GM18873 (cell line): ENCODE measurements around the gene CENPP.

Source experiments
- ATAC-seq: cut with Tn5 transposase; IDR thresholded peaks from one replicate; pipeline ENCODE4 v1.9.1; 2021; ENCODE audit warnings: mild to moderate bottlenecking, moderate library complexity, moderate number of reproducible peaks; ENCODE audit not compliant: unreplicated experiment, low FRiP score

The CENPP gene

DNA sequence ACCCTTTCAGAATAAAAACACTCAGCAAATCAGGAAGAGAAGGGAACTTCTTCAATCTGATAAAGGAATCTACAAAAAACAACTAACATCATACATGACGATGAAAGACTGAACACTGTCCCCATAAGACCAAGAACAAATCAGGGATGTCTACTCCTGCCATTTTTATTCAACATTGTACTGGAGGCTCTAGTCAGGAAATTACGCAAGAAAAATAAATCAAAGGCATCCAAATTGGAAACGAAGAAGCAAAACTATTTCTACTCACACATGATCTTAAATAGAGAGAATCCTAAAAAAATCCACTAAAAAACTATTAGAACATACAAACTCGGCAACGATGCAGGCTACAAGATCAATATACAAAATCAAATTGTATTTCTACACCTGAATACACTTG lies 301.9 kb downstream of the CENPP start:
- ATAC-seq = no peak

DNA sequence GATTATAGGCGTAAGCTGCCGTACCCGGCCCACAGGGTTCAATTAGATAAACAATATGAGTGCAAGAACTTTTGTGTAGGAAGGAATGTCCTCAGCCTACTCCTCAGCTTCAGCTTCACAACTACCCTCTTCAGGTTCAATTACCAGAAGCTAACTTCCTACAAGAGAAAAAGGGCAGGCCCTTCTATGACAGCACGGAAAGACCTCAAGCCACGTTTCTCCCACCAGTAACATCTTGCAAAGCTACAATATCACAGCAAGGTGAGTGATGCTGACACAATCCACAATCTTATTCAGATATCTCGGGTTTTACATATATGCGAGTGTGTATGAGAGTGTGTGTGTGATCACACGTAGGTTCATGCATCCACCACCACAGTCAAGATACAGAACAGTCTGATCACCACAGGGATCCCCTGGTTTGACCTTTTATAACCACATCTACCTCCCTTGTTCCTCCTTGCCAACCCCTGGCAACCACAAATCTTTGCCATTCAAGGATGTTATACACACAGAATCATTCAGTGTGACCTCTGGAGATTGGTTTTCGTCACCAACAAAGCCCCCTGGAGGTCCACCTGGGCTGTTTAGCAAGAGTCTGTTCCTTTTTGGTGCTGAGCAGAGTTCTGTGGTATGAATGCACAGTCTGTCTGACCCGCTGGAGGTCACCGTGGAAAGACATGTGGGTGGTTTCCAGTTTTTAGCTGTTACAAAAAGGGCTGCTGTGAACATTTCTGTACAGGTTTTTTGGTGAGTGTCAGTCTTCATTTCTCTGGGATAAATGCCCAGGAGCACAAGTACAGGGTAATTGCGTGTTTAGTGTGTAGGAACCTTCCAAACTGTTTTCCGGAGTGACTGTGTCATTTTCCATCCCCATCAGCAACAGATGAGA lies 305.9 kb downstream of the CENPP start:
- no peak for ATAC-seq

DNA sequence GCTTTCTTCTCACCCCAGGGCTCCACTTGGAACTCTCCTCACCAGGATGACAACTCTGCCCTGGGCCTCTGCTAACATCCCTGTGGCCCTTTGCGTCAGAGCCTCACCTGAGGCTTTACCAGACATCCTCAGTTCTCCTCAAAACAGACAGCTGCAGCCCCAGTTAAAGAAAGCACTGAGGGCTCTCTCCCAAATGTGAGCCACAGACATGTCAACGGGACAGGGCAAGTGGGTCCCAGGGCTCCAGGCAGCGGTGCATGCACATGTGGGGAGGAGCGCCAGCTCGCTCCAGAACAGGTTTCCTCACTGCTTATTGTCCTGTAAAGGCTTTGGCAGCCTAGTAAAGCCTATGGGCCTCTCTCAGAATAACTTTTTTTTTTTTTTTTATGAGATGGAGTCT lies 306.9 kb downstream of the CENPP start:
- no peak for ATAC-seq

DNA sequence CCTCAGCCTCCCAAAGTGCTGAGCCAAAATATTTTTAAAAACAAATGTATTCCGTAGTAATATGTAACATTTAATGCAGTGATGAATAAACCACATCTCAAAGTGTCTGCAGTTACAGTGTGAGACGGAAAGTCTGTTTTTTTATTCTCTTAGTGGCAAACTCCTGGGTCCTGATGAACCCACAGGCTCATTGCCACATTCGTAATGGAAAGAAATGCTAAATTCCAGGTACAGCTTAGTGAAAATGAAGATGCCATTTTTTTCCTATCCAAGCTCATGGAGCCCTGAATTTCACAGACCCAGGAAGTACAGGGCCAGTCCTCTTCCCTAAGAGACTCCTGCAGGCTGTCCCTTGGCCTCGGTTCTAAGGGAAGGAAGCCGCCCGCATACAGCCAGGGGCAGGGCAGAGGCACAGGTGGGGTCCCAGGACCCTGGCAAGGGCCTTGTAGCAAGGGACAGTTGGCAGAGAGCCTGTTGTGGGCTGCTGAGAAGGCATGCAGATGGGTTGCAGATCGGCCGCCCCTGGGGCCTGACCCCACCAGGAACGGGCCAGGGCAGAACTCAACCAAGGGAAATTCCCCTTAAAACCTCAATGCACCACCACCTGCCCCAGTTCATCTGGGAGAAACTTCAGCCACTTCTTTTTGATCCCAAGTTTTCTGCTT lies 308.0 kb downstream of the CENPP start:
- no peak for ATAC-seq

DNA sequence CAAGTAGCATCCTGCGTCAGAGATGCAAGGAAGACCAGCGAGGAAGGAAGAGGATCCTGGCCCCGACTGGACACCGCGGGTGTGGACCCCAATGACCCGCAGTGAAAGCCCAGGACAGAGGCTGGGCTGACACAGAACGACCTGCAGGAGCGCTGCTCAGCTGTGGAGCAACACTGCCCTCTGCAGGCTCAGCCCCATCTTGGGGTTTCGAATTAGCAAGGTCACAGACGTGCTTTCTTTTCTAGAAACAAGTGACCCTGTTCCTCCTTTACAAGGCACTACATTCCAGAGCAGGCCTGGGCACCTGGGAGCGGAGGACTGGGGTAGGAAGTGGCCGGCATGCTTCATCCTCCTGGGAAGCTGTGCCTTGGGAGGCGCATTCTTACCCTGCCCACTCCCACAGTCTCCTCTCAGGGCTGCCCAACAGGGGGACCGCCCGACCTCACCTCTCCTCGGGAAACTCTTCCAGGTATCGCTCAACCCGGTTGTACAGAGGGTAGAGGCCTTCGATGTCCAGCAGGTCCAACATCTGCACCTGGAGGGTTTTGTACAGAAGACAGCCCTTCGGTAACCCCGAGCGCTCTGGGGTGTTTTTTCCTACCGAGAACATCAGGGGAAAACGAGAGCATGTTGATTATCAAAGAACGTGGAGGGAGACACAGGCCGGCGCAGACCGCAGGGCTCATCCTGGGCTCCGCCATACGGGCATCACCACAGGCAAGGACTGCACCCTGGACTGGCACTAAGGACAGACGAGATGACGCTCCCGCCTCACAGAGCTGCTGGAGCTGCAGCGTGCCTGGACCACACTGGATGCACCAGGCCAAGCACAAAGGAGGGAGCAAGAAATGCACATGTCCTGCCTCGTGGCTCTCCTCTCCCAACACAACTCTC lies 309.2 kb downstream of the CENPP start:
- no peak for ATAC-seq

DNA sequence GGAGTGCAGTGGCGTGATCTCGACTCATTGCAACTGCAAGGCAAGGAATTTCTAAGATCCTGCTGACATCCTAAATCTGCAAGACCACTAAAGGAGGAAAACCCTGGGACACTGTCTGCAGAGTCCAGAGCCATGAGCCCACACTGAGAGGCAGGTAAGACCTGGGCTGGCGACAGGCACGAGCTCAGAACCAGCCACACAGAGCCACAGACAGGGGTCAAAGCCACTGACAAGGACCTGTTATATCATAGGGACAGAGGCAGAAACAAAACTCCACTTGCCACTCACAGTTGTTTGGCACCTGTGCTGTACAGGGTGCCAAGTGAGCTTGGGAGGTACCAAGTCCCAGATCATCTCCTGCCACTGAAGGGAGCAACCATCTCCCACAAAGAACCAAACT lies 310.0 kb downstream of the CENPP start:
- ATAC-seq = no peak

DNA sequence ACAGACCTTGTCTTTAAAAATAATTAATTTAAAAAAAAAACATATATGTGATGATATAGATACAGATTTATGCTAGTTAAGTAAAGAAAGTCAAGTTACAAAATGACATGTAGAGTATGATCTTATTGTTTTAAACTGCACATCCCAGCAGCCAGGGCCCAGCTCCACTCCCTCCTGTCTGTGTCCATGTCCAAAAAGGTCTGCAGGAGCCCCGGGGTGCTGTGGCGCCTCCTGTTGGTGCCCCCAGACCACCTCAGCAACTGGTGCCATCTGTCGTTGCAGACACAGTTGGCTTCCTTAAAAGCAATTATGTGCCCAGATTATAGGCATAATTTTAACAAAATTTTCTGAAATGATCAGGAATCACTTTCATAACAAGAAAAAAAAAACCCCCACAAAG lies 310.9 kb downstream of the CENPP start:
- ATAC-seq = no peak

DNA sequence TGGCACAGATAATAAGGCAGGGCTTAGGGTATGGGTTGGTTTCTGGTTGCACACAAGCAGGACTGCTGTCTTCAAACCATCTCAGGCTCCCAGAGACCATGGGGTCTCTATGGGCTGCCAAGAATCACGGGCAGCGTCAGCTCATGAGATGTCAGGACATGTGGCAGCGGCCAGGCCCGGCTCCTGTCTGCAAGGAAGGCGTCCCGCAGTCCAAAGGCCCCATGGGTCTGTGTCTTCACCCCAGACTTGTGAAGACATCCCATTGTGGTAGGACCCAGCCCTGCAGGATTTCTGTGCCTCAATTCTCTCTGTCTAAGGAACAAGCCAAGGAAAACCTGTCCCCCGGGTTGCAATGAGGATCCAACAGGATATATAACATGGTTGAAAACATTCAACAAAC lies 311.6 kb downstream of the CENPP start:
- ATAC-seq = no peak

DNA sequence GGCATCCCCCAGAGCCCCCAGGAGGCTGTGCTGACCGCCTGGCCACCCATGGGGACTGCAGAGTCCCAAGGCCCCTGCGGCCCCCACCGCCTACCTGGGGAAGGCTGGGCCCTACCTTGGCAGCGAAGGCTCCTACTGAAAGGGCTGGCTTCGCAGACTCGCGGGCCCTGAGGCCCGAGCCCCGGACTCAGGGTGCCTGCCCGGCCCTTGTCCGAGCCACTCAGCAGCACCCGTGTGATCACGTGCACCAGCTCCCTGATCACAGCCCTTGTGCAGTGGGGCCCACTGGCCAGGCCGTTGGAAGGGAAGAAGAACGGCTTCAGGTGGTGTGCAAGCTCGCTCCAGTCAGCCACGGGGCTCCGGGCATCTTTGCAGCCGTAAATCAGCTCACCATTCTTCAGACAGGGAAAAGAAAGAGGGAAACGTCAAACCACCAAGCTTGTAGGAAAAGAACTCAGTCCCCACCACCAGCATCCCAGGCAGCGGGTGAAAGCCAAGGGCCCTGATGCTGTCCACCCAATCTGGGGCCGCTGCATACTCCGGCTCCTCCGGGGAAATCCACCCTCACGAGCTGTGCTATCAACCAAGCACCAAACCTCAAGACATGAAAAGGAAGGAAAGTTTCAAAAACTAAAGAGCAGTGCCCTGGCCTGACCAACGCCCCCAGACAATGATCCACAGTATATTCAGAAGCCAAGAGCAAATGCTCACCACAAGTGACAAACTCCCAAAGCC lies 312.3 kb downstream of the CENPP start:
- ATAC-seq = no peak

DNA sequence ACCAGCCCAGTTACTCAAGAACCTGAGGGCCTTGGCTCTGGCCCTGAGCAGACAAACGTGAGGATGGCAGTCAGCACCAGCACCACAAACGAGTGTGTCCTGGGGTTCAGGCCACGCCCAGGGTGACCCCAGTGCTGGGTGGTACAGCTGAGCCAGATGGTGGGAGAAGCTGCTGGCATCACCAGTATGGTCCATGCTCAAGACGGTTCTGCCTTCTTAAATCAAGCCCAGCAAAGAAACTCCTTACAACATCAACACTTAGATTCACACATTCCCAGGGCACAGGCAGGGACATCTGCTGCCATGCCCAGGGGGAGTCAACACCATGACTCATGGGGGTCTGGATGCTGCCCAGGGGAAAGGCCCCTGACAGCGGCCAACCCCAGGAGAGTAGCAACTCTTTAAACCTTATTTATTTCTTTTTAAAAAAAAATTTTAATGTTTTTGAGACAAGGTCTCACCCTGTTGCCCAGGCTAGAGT lies 312.9 kb downstream of the CENPP start:
- no peak for ATAC-seq

DNA sequence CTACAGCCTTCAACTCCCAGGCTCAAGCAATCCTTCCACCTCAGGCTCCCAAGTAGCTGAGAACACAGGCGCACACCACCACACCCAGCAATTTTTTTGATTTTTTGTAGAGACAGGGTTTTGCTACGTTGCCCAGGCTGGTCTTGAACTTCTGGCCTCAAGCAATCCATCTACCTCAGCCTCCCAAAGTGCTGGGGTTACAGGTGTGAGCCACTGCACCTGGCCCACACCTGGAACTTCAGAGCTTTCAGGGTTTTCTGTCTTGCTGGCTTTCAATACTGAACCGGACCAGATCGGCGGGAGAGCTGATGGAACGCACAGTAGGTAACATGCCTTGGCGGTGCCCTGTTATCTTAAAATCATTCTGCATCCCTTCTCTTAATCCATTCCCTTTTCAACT lies 313.4 kb downstream of the CENPP start:
- ATAC-seq = no peak

DNA sequence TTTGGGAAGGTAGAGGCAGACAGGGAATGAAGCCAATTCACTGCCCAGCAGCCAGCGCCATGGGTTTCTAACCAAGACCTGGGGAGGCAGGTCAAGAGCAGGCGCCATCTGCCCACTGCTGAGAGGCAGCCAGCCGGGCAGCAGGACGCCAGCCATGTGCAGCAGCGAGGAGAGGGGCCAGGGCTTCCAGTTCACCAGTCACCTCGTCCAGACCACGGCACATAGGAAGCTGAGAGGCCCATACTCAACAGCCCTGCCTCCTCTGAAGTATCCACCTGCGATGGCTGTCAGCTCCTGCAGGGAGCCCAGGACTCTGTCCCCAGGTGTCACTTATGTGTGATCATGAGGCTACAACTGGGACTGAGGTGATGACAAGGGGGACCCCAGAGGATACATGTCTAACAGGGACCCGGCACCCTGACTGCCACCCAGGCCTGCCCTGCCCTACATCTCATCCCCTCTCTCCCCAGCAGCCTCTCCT lies 314.1 kb downstream of the CENPP start:
- ATAC-seq = no peak

DNA sequence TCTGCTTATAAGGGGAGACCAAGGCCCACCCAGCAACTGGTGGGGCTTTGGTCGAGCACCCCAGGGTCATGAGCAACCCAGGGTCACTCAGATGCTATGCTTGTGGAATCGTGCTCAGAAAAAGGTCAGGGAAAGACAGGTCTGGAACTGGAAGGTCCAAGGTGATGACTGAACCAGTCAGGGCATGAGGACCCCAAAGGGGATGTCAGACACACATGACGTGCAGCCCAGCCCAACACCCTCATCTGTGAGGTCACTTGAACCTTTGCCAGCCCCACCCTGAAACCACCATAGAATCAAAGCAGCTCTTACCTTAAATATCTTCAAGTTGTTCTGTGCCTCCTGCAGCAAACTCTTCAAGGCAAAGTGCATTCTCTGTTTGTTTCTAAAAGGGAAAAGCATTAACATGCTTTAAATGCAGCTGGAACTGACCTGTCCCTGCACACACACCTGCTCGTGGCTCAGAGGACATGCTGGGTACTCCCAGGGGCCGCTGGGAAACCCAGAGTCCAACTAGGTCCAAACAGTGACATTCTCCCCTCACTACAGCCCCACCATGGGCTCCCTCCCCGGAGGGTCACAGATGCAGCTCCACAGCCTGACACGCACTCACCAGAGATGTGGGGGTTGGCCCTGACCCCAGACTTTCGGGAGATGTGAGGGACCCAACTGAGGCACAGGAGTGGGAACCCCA lies 314.8 kb downstream of the CENPP start:
- ATAC-seq = no peak

DNA sequence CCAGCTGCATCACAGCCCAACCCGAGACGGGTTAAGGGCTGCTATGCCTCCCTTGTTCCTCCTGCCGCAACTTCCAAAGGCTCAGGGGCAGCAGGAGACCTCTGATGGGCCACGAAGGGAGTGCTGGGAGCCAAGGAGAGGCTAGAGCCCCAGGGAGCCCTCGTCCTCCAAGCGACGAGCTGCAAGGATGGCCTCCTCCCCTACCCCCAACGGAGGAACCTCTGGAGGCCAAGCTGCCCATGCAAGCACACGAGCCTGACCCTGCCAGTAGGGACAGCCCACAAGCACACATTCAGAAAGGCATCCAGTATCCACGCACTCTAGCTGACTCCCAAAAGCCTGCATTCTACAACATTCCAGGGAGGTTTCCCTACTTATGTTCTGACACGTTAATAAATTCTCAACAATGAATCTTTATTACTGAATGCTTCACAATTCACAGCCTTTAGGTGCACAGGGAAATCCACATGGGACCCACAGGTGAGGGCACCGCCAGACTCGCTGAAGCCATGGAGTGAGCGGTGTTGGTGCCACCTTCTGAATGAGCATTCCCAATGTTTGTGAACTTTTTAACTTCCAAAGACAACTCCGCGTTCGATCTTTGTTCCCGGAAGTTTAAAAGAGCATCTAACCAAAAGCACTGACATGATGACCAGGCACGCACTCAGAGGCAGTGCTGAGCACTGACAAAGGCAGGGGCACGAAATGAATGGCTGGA lies 315.5 kb downstream of the CENPP start:
- ATAC-seq = no peak

DNA sequence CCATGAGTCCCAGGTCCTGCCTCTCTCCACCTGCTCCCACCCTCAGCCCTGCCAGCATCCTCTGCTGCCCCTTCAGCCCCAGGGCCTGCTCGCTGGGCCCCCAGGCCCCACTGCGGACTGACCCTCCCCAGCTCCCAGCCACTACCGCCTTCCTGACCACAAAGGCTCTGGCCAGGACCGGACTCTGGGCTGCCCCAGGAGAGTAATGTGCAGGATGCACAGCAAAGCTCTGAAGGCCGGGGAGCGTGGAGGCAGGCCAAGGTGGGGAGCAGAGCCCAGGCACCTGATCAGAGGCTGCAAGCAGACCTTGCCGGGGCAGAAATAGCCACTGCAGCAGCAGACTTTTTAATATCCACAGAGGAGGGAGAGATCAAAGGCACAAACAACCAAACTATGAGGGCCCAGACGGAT lies 316.3 kb downstream of the CENPP start:
- ATAC-seq = no peak

DNA sequence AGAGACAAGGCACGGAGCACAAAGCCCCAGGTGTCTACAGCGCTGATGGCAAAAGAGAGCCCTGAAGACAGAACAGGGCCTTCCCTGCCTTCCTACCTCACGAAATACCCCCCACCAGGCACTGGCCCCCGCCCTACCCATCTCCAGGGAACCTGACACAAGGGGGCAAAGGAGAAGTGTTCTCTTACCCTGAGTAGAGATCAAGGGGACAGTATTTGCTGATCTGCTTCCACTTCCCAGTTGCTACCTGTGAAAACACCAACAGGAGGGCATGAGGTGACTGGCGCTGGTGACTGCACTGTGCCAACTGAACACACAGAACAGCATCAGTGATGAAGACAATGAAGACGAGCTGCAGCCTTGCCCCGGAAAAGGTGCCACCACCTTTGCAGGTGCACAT lies 316.8 kb downstream of the CENPP start:
- no peak for ATAC-seq

DNA sequence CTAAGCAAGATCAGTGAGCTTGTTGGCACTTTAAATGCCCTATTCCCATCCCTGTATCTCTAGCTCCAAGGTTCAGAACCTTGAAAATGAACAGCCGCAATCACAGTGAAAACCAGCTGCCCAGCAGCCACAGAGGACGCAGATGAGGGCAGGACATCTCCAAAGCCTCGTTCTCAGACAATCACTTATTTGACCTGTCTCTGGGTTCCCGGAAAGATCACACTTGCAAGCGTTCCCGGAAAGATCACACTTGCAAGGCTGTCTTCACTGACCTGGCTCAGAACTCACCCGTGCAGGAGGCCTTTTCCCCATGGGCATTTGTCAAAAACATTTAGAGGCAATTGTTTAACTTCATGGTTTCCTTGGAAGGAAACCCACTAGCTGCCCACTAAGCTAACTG lies 318.5 kb downstream of the CENPP start:
- ATAC-seq = no peak

DNA sequence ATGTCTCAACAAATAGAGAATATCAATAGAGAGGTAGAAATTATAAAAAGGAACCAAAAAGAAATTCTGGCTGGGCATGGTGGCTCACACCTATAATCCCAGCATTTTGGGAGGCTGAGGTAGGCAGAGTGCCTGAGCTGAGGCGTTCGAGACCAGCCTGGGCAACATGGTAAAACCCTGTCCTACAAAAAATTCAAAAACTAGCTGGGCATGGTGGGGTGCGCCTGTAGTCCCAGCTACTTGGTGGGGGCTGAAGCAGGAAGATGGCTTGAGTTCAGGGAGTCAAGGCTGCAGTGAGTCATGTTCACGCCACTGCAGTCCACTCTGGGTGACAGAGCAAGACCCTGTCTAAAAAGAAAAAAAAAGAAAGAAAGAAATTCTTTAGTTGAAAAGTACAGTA lies 319.3 kb downstream of the CENPP start:
- ATAC-seq = no peak
